Colonic mucosa (tissue), 4 donors: Measurements from ENCODE around the gene PTPRN2. TPM values are rescaled to one million over a fixed set of nuclear protein-coding genes. Genes with fewer than 3 reads are reported as not detected.

Experiments used
- DNase-seq: peaks from one replicate; pipeline ENCODE4 v3.0.0-alpha.2; 2020
- H3K27ac ChIP-seq: fragments of 200-600 bp; one replicate; pipeline ENCODE4 v1.8.0; 2021
- H3K27me3 ChIP-seq: fragments of 200-600 bp; one replicate; pipeline ENCODE4 v1.8.0; 2021
- H3K36me3 ChIP-seq: fragments of 200-600 bp; one replicate; pipeline ENCODE4 v1.8.0; 2021
- H3K4me1 ChIP-seq: fragments of 200-600 bp; one replicate; pipeline ENCODE4 v1.8.0; 2021; ENCODE audit warnings: mild to moderate bottlenecking
- H3K4me3 ChIP-seq: fragments of 200-600 bp; one replicate; pipeline ENCODE4 v1.8.0; 2021
- H3K9ac ChIP-seq, 2 donors: one replicate each; pipeline ENCODE4 v1.7.0; 2013; ENCODE audit warnings: control low read depth in 2 of 2, low read depth in 2 of 2, low read length in 2 of 2
- H3K9me3 ChIP-seq: fragments of 200-600 bp; one replicate; pipeline ENCODE4 v1.8.0; 2021
- intact Hi-C: fragments of 100-400 bp; cut with DNase I; formaldehyde crosslinking; loops from one replicate; pipeline ENCODE4 v1.14.1; 2022
- total RNA-seq, 2 donors: library from RNA; stranded (reverse); fragmentation: NEBNext Ultra II Directional in 1 of 2; extraction: Animal tissue kit (Norgen Biotek cat#: 25700) in 1 of 2; gene quantifications; one replicate each; pipeline ENCODE4 v1.2.1, GENCODE V29; 2021
- TF ChIP-seq, protein P1 (sequence below): fragments of 200-600 bp; IDR thresholded peaks from one replicate; pipeline ENCODE4 v1.8.0; 2022; ENCODE audit warnings: antibody characterized with exemption, mild to moderate bottlenecking
- donor health status: healthy.
- donor health status: DM: no; HTN: no; CAD: no.
- donor health status: DM: no; HTN: no; CAD: no.

Gene PTPRN2
- total RNA-seq, 2 donors from 2014 or later, result 14.7 to 21.6 TPM

DNA sequence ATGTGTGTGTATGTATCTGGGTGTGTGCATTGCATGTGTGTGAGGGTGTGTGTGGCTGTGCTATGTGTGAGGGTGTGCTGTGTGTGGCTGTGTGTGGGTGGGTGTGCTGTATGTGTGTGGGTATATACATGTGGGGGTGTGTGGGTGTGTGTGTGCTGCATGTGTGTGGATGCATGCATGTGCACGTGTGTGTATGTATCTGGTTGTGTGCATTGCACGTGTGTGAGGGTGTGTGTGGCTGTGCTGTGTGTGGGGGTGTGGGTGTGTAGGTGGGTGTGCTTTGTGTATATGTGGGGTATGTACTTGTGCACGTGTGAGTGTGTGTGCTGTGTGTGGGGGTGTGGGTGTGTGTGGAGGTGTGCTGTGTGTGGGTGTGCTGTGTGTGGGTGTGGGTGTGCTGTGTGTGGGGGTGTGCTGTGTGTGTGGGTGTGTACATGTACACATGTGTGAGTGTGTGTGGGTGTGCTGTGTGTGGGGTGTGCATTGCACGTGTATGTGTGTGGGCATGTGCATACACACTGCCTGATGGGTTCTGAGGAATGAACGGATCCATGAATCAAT, 579.8 kb downstream of the PTPRN2 start:
- no peaks in the 10 kb centered on the region for H3K4me1 ChIP-seq
- DNase-seq, result no peak
- no peaks in the 10 kb centered on the region for H3K36me3 ChIP-seq
- no peak overlapping the region for H3K9ac ChIP-seq
- intact Hi-C loops, result no loop called here
- no peak overlapping the region for H3K4me3 ChIP-seq
- H3K9me3 ChIP-seq, result no peaks in the 10 kb centered on the region
- TF ChIP-seq, protein P1, sequence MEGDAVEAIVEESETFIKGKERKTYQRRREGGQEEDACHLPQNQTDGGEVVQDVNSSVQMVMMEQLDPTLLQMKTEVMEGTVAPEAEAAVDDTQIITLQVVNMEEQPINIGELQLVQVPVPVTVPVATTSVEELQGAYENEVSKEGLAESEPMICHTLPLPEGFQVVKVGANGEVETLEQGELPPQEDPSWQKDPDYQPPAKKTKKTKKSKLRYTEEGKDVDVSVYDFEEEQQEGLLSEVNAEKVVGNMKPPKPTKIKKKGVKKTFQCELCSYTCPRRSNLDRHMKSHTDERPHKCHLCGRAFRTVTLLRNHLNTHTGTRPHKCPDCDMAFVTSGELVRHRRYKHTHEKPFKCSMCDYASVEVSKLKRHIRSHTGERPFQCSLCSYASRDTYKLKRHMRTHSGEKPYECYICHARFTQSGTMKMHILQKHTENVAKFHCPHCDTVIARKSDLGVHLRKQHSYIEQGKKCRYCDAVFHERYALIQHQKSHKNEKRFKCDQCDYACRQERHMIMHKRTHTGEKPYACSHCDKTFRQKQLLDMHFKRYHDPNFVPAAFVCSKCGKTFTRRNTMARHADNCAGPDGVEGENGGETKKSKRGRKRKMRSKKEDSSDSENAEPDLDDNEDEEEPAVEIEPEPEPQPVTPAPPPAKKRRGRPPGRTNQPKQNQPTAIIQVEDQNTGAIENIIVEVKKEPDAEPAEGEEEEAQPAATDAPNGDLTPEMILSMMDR, result no peak
- H3K27ac ChIP-seq, result no peak overlapping the region
- no peaks in the 10 kb centered on the region for H3K27me3 ChIP-seq

DNA sequence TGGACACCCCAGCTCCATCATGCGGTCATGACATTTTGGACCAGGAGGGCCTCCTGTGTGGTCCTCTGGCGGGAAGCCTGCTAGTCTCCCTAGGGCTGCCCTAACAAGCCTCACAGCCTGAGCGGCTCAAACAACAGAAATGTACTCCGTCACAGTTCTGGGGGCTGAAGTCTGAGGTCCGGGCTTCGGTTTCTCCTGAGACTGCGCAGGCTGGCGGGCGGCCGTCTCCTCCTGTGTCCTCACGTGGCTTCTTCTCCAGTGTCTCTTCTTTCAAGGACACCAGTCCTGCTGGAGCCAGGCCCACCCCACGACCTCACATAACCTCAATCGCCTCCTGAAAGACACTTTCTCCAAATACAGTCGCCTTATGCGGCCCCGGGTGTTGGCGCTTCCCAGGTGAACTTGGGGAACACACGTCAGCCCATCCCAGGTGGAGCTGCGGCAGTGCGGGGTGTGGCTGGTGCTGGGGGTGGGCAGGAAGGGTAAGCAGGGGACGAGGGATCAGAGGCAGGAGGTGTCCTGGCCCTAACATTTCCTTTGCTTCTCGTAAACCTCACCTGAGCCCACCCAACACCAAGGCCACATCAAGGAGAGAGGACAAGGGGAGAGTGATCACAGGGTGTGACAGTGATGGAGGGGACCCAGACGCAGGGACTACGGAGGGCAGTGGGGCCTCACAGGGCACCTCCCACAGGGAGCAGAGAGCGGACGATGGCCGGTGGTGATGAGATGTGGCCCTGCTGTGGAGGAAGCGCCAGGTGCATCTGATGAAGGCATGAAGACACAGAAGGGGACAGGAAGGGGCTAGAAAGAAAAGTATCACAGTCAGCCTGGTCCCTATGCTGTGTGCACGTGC, 580.6 kb downstream of the PTPRN2 start:
- intact Hi-C loops, result no loop called here
- TF ChIP-seq, protein P1, result no peak
- Histone ChIP-seq H3K4me3 (no peak overlapping the region), H3K36me3 (no peaks in the 10 kb centered on the region), H3K27ac (no peak overlapping the region), H3K4me1 (no peaks in the 10 kb centered on the region), H3K9me3 (no peaks in the 10 kb centered on the region), H3K9ac (no peak overlapping the region), H3K27me3 (no peaks in the 10 kb centered on the region)
- DNase-seq, result no peak

DNA sequence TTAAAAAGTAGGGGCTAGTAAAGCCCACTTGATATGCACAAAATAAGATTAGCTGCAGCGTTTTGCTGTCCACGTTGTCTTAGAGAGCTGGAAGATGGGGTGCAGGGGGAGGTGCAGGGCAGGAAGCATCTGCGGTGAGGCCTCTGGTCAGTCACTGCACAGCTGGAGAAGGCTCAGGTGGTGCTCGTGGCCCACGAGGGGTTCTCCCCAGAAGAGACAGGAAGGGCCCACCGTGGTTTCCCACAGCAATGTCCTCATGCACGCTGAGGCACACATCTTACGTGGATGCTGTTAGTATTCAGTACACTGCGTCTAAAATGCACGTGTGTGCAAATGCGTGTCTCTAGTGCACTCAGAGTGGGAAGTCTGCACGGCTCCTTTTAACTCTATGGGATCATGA, 582.1 kb downstream of the PTPRN2 start:
- TF ChIP-seq, protein P1, result no peak
- H3K36me3 ChIP-seq, result no peaks in the 10 kb centered on the region
- intact Hi-C loops, result no loop called here
- no peaks in the 10 kb centered on the region for H3K4me1 ChIP-seq
- H3K4me3 ChIP-seq, result no peak overlapping the region
- H3K27ac ChIP-seq, result no peak overlapping the region
- H3K27me3 ChIP-seq, result no peaks in the 10 kb centered on the region
- no peak for DNase-seq
- H3K9ac ChIP-seq, result no peak overlapping the region
- no peaks in the 10 kb centered on the region for H3K9me3 ChIP-seq

DNA sequence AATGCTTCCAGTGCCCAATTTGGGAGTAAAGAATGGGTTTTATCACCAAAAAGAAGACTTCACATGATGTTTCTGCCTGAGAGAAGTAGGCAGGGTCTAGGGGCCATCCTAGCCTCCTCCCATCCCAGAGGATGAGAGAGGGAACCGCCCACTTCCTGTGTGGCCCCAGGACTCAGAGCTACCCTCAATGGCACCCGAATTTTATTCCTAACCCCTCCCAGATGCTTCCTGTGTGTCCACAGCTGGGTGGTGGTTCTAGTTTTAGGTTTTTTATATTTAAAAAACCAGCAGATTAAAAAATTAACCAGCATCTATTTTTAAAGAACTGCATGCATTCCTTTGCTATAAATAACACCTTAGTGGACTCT, 583.5 kb downstream of the PTPRN2 start:
- intact Hi-C loops, result no loop called here
- Histone ChIP-seq H3K27me3 (no peaks in the 10 kb centered on the region), H3K9me3 (no peaks in the 10 kb centered on the region), H3K9ac (no peak overlapping the region), H3K36me3 (no peaks in the 10 kb centered on the region), H3K4me1 (no peaks in the 10 kb centered on the region), H3K27ac (no peak overlapping the region), H3K4me3 (no peak overlapping the region)
- no peak for DNase-seq
- TF ChIP-seq, protein P1, result no peak

DNA sequence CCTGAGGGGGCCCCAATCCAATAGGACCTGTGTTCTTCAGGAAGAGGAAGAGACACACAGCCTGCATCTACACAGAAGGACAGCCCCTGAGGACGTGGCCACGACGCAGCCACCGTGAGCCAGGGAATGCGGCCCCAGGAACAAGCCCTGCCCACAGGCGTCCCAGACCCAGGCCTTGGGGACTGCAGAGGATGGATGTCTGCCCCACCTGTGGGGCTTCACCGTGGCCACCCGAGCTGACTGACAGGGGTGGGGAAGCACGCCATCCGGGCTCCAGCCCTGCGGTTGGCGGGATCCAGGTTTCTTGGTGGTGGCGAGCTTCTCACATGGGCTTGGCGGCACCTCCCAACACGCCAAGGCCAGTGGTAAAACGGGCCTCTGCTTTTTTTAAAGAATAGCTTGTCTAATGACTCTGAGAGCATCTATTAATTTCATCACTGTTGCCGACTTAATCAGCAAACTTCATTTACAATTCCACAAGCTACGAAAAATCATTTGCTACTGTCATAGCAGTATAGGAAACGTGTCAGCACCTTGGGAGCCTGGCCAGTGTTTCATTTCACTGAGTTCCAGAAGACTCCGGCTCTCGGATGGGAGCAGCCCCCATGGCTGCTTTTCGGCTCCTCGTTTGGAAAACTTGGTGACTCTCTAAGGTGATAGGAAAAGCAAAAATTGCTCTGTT, 584.0 kb downstream of the PTPRN2 start:
- no peaks in the 10 kb centered on the region for H3K4me1 ChIP-seq
- no peak for DNase-seq
- intact Hi-C loops, result no loop called here
- H3K27ac ChIP-seq, result no peak overlapping the region
- H3K27me3 ChIP-seq, result no peaks in the 10 kb centered on the region
- H3K36me3 ChIP-seq, result no peaks in the 10 kb centered on the region
- no peak overlapping the region for H3K4me3 ChIP-seq
- H3K9me3 ChIP-seq, result no peaks in the 10 kb centered on the region
- H3K9ac ChIP-seq, result no peak overlapping the region
- TF ChIP-seq, protein P1, result no peak
